ENCODE results near the gene CALN1.

Gene CALN1

DNA sequence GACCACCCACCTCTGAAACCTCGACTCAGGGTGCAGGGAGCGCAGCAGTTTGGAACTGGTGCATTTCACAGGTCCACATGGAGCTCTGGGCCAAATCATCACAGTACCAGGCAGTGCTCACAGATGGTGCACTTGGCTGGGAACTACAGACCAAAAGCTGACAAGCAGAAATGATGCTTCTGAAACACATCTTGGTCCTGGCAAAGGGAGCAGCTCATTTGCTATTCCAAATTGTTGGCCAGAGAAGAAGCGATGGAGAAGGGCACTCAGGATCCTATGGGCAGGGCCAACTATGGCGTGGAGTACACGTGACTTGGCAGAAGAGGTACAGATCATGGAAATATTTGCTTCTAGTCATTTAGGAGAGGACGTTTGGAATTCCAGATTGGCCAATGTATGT lies 383.9 kb downstream of the CALN1 start:
- DNase-seq: no peak

DNA sequence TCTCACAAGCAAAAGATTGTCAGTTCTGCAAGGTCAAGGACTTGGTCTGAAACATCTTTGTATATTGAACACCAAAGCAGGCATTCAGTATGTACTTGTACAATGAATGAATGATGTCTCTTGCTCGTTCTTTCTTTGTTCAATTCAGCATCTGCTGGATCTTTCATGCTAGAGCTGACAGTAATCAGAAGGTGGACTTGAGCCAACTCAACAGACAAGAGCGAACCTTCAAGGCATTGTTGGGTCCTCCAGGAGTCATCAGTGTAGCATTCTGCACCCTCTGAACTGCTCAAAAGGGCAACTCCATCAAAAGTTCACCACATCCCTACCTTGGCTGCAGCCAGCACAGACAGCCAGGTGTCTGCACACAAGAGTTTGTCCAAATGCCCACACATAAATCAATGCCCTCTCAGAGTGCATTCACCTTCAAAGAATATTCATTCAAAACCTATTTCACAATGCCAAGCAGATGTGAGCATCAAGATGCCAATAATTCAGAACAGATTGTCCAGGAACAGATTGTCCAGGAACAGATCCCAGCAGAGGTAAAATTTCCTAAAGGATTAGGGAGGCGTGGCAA lies 386.7 kb downstream of the CALN1 start:
- DNase-seq: no peak

DNA sequence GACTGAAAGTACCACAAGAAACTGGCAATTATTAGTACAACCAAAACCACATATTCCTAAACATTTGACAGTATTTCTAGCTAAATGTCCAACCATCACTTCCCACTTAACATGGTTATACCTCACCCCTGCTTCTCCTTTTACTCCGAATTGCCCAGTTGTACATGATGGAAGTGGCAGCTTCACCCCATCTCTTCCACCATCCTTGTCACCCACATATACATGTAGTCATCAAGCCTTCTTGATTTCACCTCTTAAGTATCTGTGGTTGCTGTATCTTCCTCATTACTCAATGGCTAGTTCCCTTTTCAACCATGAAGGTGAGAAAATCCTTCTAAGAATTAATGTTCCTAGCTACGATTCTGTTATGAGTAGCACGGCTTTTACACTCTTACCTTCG lies 388.2 kb downstream of the CALN1 start:
- DNase-seq: no peak

DNA sequence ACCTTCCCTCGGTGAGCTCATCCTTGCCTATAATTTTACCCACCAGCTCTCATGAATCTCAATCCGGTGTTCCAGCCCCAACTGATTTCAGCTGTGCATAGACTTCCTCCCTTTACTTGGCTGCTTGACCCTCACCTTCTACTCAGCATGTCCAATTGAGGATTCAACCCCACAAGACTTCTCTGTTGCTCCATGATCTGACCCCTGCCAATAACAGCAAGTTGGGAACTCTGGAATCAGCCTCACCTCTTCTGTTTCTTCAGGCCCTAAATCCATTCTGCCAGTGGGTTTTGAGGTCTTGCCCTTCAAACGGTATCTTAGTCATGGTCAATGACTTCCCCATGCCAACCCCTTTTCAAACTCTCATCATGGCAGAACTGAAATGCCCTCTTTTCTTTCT lies 390.4 kb downstream of the CALN1 start:
- DNase-seq: no peak

DNA sequence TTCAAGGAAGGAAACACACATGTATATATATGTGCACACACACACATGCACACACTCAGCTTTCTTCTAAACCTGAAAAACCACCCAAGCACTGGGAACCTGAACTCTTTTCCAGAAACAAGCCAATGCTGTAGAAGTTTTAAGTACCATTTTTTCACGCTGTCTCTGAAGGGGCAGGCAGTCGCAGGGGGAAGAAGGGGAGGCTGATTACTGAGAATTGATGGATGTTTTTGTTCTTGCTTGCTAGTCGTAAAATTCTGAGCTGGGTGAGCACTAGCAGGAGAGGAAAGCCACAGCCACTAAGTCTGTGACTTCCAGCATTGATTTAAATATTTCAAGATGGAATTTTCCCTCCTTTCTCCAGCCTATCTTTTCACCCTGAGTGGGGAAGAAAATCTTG lies 391.8 kb downstream of the CALN1 start:
- no peak for DNase-seq

DNA sequence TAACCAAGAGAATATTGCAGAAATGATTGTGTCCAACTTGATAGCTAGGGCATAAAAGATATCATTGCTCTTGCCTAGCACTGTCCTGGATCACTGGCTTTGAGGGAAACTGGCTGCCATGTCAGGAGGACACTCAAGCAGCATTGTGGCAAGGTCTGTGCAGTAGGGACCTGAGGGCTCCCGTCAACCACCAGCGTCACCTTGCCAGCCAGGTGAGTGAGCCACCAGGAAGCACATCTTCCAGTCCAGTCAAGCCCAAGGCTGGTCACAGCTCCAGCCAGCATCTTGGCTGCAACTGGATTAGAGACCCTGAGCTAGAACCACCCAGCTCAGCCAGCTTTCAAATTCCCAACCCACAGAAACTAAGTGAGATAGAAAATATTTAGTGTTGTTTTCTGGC lies 392.7 kb downstream of the CALN1 start:
- no peak for DNase-seq

DNA sequence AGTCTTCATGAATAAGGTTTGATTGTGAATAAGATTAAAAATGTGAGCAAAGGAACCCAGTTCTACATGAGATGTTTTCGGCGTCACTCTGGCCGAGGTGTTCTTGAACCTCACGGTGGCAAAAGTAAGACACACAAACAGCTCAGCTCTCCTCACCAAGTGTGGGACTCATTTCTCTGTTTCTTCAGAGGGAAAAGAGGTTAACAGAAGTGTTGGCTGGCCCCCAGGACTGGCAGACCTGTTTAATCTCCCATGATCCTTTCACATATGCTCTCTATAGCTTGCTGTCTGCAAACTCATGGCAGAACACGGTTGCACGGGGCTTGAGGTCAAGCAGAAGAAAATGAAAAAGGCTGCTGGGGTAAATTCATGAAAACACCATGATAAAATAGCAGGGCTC lies 394.4 kb downstream of the CALN1 start:
- no peak for DNase-seq

DNA sequence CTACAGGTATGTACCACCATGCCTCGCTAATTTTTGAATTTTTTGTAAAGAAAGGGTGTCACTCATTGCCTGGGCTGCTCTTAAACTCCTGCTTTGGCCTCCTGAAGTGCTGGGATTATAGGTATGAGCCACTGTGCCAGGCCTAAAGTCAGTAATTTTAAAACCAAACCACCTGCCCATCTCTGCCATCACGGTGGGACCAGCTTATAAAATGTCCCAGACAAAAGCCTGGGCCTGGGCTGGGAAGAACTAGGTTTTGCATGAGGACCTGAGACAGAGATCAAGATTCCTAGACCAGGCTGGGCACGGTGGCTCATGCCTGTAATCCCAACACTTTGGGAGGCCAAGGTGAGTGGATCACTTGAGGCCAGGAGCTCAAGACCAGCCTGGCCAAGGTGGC lies 395.6 kb downstream of the CALN1 start:
- no peak for DNase-seq

DNA sequence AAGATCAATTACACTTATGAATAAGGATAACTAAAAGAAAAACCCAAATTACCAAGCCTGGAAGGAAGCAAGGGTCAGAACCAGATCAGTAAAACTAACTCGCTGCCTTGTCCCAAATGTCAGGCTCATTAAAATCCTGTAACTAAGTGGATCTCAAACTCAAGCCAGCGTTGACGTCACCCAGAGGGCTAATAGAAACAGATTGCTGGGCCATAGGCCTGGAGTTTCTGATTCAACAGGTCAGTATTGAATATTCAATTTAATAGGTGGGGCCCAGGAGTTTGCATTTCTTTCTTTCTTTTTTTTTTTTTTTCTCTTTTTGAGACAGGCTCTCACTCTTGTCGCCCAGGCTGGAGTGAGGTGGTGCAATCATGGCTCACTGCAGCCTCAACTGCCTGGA lies 397.0 kb downstream of the CALN1 start:
- DNase-seq: no peak

DNA sequence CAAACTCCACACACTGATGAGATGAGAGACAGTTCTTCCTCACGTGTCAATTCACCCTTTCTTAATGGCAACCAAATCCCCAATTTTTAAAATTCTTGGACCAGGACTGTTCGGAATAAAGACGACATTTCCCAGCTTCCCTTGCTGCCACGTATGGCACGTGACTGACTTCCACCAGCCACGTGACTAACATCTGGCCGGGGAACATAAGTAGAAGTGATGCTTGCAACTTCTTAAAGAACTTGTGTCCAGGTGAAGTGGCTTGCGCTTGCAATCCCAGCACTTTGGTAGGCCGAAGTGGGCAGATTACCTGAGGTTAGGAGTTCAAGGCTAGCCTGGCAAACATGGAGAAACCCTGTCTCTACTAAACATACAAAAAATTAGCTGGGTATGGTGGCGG lies 405.1 kb downstream of the CALN1 start:
- DNase-seq: no peak

DNA sequence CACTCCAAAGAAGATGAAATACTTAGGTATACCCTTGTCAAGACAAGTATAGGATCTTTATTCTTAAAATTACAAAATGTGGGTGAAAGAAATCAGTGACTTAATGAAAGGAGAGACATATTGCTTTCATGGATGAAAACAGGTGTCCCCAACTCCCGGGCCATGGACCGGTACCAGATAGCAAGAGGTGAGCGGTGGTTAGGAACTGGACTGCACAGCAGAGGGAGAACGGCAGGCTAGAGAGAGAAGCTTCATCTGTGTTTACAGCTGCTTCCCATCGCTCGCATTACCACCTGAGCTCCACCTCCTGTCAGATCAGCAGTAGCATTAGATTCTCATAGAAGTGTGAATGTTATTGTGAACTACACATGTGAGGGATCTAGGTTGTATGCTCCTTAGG lies 408.9 kb downstream of the CALN1 start:
- DNase-seq: no peak

DNA sequence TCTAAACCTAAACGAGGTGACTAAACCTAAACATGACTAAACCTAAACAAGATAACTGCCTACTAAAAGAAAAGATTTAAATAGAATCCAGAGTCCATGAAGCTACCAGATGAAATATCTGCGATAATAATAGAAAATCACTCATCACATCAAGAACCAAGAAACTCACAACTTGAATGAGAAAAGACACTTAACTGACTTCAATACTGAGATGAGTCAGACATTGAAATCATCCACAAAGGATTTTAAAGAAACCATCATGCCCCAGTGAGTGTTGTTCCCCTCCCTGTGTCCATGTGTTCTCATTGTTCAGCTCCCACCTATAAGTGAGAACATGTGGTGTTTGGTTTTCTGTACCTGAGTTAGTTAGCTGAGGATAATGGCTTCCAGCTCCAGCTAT lies 416.0 kb downstream of the CALN1 start:
- no peak for DNase-seq

DNA sequence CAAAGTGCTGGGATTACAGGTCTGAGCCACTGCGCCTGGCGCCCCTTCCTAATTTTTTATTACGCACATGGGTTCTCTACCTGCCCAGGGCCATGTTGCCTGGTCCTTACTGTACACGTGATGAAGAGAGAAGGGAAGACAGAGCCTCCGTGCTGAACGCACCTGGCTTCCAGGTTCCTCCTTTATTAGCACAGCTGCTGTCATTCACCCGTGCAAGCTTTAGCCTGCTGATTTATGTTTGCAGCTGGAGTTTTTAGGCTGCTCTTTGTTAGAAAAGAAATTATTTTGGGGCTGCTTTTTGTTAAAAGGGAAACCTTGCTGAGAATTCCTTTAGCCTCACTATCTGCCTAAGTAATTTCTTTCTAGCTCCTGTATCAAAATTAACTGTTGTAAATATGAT lies 417.0 kb downstream of the CALN1 start:
- no peak for DNase-seq

DNA sequence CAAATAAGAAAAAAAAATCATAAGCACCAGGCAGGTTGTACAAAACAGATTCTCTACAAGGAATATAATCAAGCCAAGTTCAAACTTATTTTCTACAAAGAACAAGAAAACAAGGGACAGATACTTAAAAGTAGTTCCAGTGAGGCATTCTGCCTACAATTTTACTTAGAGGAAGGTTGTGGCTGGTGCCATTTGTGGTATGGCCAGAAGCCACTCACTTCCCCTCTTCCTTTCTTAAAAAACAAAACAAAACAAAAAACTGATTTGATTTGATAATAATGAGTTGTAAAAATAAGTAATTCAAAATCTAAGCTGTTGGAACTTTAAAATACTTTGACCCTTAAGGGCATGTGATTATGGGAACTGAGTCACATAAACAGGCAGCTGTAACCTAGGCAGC lies 420.6 kb downstream of the CALN1 start:
- no peak for DNase-seq

DNA sequence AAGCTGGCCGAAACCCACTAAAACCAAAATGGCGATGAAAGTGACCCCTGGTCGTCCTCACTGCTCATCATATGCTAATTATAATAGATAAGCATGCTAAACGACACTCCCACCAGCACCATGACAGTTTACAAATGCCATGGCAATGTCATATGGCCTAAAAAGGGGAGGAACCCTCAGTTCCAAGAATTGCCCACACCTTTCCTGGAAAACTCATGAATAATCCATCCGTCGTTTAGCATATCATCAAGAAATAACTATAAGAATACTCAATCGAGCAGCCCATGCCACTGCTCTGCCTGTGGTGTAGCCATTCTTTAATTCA lies 422.0 kb downstream of the CALN1 start:
- DNase-seq: no peak

DNA sequence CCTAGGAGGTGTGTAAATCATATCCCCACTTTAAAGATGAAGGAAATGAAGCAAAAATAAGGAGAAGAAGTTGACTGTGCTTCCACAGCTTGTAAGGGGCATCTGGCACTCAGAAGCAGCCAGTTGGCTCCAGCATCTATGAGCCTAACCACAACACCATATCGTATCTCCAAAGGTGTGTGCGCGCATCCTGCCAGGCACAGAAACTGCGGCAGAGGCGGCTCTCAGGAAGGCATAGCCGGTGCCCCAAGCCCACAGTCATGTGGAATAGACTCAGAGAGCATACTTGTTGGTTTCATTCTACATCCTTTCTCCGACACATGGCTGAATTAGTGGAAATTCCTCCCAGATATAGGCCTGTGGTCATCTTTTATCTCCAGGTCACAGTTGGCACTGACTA lies 423.9 kb downstream of the CALN1 start:
- DNase-seq: no peak

DNA sequence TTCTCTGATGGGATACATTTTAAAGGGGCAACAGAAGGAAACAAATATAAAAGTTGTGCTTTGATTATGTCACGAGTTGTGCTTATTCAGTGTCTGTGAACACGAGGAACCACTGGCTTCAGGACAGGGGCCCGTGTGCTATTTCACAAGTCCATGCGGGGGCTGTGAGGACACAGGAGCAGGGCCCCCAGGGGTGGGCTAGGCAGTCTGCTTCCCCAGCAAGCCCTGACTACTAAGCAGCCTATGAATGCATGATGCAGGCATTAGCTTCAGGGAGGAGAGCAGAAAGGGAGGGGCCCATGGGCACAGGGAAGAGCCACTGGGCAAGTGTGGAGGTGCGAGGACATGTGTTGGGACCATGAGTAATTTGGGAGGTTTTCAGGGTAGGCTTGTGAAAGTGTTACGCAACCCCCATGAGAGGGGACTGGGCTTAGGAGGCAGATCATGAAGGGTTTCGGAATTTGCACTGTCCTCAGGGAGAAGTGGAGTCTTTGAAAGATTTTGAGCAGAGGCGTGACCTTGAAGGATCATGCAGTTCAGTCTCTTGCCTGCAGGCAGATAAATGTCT lies 424.9 kb downstream of the CALN1 start:
- no peak for DNase-seq

DNA sequence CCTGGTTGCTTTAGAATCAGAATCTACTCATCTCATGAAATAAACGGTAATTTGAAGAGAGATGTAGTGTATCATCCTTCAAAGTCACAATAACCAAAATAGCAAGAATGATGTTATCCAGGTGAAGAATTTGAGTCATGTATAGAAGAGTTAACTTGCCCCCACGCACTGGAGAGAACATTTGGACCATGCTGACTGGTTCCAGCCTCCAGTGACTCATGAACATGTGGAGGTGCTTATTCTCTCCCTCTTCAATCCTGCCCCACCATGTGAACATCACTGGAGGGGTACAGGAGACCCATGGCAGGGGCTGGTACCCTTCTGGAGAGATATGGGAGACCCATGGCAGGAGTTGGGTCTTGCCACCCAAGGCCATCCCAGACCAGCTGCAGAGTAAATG lies 427.8 kb downstream of the CALN1 start:
- no peak for DNase-seq

DNA sequence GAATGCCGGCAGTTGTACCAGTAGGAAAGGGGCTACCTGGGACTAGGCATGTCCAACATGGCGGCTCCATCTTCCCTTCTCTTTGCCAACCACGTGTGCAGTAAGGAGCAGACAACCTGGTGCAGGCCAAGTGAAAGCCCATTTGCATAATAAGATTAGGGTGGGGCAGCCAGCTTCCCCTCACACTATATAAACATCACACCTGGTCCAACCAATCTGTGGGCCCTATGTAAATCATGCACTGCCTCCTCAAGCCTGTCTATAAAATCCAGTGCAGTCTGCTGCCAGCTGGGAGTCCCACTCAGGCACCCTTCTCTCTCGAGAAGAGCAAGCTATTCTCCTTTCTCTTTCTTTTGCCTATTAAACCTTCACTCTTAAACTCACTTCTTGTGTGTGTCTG lies 429.3 kb downstream of the CALN1 start:
- DNase-seq: no peak

DNA sequence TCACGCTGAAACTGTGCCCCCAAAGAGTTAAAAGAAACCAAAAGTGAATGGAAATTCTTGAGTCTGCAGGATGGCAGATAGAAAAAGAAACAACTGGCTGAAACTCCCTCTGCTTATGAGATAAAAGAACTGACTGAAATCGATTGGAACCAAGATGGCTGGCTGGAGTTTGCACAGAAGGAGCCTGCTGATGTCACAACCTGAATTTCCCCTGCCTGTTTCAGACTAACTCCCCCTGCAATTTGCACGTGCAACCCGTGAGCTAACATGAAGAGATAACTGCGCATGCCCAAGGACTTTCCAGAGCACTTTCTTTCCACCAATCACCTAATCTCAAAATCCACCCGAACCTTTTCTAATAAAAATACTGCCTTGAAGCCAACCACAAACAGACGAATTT lies 435.5 kb downstream of the CALN1 start:
- no peak for DNase-seq

DNA sequence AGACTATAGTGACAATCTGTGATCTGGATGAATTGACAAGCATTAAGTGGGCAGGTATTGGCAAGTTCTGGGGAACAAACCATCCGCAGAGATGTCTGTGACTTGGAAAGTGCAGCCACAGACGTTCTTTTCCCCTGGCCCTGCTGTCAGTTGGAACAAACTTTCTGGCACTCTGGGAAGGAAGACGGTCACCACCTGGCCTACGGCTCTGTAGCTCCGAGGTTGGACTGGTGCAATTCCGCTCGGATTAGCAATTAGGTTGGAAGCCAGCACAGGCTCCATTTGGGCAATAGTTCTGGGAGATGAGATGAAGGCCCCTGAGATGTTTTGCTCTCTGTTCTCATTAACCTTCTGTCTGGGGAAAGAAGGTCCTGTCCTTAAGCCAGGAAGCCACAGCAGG lies 437.5 kb downstream of the CALN1 start:
- DNase-seq: no peak

DNA sequence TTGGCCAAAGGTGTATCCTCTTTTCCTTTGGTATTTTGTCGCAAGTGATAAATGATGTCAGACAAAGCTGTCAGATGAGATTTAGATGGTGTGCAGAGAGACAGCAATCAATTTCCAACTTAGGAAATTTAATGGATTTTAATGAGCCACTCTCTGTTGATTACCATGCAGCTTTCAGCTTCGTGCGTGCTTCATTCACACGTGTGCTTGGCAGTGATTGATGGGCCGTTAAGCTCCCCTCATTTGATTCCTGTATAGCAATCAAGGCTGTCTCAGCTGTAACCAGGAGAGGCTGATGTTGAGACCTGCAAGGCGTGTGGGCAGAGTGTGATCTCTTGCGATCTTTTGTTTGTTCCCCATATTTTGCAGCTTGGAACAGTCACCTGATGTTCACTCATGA lies 439.6 kb downstream of the CALN1 start:
- DNase-seq: no peak

DNA sequence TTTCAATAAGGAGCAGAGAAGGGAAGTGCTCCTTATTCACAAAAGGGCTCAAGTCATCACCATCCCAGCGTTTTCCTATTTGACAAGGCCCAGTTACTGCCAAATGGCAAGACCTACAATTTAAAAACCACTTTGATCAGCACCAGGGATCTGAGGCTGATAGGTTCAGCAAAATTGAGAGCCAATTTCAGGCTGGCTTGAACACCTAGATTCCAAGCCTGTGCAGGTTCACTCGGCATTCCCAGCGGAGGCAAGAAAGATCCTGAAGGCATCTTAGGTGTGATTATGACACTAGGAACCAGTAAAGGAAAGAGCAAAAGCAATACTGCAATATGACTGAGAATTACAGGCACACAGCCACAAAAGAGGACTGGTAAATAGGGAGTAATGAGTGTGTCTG lies 441.4 kb downstream of the CALN1 start:
- no peak for DNase-seq

DNA sequence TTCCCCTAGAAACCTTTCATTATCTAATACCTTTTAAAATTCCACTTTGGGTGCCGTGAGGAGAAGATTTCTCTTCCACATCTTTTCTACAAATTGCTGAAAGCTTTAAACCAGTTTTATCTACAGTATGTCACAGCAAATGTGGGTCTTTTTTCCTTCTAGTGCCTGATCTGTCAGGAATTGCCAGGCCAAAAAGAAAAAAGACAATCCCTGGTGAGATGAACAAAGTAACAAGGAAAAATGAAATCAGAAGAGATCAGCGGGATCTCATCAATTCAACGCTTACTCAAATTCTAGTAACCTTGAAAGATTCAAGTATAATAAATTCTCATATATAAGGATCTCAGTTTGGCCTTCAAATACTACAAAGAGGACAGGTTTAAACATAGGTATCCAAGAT lies 449.5 kb downstream of the CALN1 start:
- no peak for DNase-seq

DNA sequence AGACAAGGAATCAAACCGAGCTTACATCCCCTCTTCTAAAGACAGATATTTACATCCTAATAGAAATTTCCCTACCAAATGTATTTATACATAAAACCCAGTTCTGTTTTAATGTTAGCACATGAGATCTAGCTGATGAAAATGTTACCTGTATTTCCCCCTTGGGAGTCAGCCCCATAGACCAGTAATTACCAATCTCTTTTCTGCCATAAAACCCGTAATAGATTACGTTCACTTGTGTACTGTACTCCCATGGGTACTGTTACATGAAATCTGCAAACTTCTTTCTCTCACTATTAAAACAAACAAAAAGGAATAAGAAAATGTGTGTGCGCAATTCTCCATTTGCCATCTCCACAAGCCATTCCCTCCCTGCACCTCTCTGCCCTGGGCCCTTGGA lies 450.9 kb downstream of the CALN1 start:
- no peak for DNase-seq

DNA sequence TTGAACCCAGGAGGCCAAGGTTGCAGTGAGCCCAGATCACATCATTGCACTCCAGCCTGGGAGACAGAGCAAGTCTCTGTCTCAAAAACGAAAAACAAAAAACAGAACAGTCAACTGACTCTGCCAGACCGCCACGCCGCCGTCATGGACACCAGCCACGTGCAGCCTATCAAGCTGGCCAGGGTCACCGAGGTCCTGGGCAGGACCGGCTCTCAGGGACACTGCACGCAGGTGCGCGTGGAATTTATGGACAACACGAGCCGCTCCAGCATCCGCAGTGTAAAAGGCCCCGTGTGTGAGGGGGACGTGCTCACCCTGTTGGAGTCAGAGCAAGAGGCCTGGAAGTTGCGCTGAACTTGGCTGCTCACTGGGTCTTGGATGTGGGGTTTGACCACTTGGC lies 470.0 kb downstream of the CALN1 start:
- no peak for DNase-seq

Measured in GDM1 (cell line).